Endothelial cell of umbilical vein (primary cell): ENCODE data around the gene GLRX5. TPM values are rescaled to one million over a fixed set of nuclear protein-coding genes. Genes with fewer than 3 reads are reported as not detected.

Experiments used
- BruUV-seq: library from RNA; stranded (reverse); fragments of 400-500 nt; replicated peaks from 2 replicates; lab custom pipeline; 2021; lab: Mats Ljungman, UMichigan
- CTCF ChIA-PET: fragments of 300-600, 350-600 bp; sonication (Branson Sonifier 250); formaldehyde crosslinking; loops from one replicate; lab custom pipeline; 2021; ENCODE audit warnings: antibody characterized with exemption, inconsistent platforms; lab: Charles Lee
- POLR2A ChIA-PET: fragments of 300-600, 350-600 bp; sonication (Branson Sonifier 250); formaldehyde crosslinking; loops from one replicate; lab custom pipeline; 2021; ENCODE audit warnings: antibody characterized with exemption, inconsistent platforms; lab: Charles Lee
- DNase-seq: peaks from one replicate; pipeline ENCODE4 v3.0.0-alpha.2; 2011; ENCODE audit warnings: low read depth, low spot score
- FAIRE-seq: peaks from 2 replicates; lab custom pipeline; 2011; peaks lifted over from hg19 to GRCh38; lab: Jason Lieb, UNC
- H2AFZ ChIP-seq: 2 replicates; pipeline ENCODE4 v1.6.0; 2012; ENCODE audit warnings: low read depth, low read length, control low read depth, inconsistent platforms
- H3K27ac ChIP-seq: 2 replicates; pipeline ENCODE4 v1.5.1; 2011; ENCODE audit warnings: low read depth, mild to moderate bottlenecking, control low read depth, low read length, moderate library complexity; ENCODE audit not compliant: insufficient read depth
- H3K27me3 ChIP-seq, 2 experiments: 2 replicates each; pipeline versions ENCODE4 v1.6.0 to v1.6.1; 2011; ENCODE audit warnings: low read length in 2 of 2, mixed read lengths in 1 of 2; ENCODE audit not compliant: control insufficient read depth in 2 of 2, insufficient read depth in 2 of 2
- H3K36me3 ChIP-seq, 2 experiments: 2 replicates in 1 of 2; 3 replicates in 1 of 2; pipeline ENCODE4 v1.5.1; 2011; ENCODE audit warnings: low read length in 2 of 2, mild to moderate bottlenecking in 1 of 2, moderate library complexity in 1 of 2; ENCODE audit not compliant: control insufficient read depth in 2 of 2, insufficient read depth in 2 of 2; ENCODE audit errors: extremely low read depth in 1 of 2
- H3K4me1 ChIP-seq: 3 replicates; pipeline ENCODE4 v1.5.1; 2011; ENCODE audit warnings: mild to moderate bottlenecking, low read length; ENCODE audit not compliant: control insufficient read depth, insufficient read depth; ENCODE audit errors: extremely low read depth
- H3K4me2 ChIP-seq: 2 replicates; pipeline ENCODE4 v1.6.1; 2011; ENCODE audit warnings: low read length, control low read depth, mixed read lengths; ENCODE audit not compliant: insufficient read depth
- H3K4me3 ChIP-seq, 3 experiments: fragments of 200-600 bp in 1 of 3; sonication (generic), shearing (Covaris generic) in 1 of 3; replicated peaks in 1 of 3; 2 replicates each; pipeline ENCODE4 v1.5.1; 2011 to 2016; ENCODE audit warnings: control low read depth in 3 of 3, low read length in 3 of 3, mild to moderate bottlenecking in 2 of 3, inconsistent platforms in 1 of 3, low read depth in 1 of 3, moderate library complexity in 1 of 3; ENCODE audit not compliant: insufficient read depth in 1 of 3
- H3K79me2 ChIP-seq: 2 replicates; pipeline ENCODE4 v1.6.0; 2012; ENCODE audit warnings: low read length, inconsistent platforms; ENCODE audit not compliant: control insufficient read depth, insufficient read depth
- H3K9ac ChIP-seq: replicated peaks from 2 replicates; pipeline ENCODE3; 2011; ENCODE audit warnings: low read length, control low read depth; ENCODE audit not compliant: insufficient read depth; ENCODE audit errors: extremely low read depth
- H3K9me1 ChIP-seq: replicated peaks from 3 replicates; pipeline ENCODE4 v1.6.0; 2011; ENCODE audit warnings: mild to moderate bottlenecking, low read length; ENCODE audit not compliant: control insufficient read depth, insufficient read depth; ENCODE audit errors: extremely low read depth
- H3K9me3 ChIP-seq: replicated peaks from 2 replicates; pipeline ENCODE4 v1.5.1; 2012; ENCODE audit warnings: low read length, inconsistent platforms; ENCODE audit not compliant: control insufficient read depth, insufficient read depth
- H4K20me1 ChIP-seq: replicated peaks from 2 replicates; pipeline ENCODE3; 2011; ENCODE audit warnings: mild to moderate bottlenecking, low read length; ENCODE audit not compliant: control insufficient read depth, insufficient read depth; ENCODE audit errors: extremely low read depth
- FOS ChIP-seq: IDR thresholded peaks from 2 replicates; pipeline ENCODE4 v1.6.1; 2011; ENCODE audit warnings: mild to moderate bottlenecking, low read length, moderate library complexity, borderline replicate concordance; ENCODE audit not compliant: insufficient read depth
- GATA2 ChIP-seq: IDR thresholded peaks from 2 replicates; pipeline ENCODE4 v1.7.0; 2011; ENCODE audit warnings: low read depth, mild to moderate bottlenecking, moderate library complexity, mixed read lengths, low read length; ENCODE audit not compliant: insufficient read length, insufficient read depth
- JUN ChIP-seq: IDR thresholded peaks from 2 replicates; pipeline ENCODE4 v1.6.1; 2011; ENCODE audit warnings: borderline replicate concordance, low read depth; ENCODE audit not compliant: insufficient read length, insufficient read depth
- MYC ChIP-seq: IDR thresholded peaks from one replicate; pipeline ENCODE4 v1.6.1; 2011; ENCODE audit warnings: mild to moderate bottlenecking, low read depth, low read length
- POLR2A ChIP-seq: IDR thresholded peaks from 2 replicates; pipeline ENCODE4 v1.6.1; 2012; ENCODE audit warnings: low read depth, mild to moderate bottlenecking, control low read depth, low read length
- POLR2AphosphoS5 ChIP-seq: IDR thresholded peaks from 2 replicates; pipeline ENCODE4 v1.6.1; 2012; ENCODE audit warnings: low read depth, mild to moderate bottlenecking, control low read depth, low read length, moderate library complexity; ENCODE audit not compliant: insufficient read depth
- dilution Hi-C: fragments of 300-500 bp; cut with MboI; formaldehyde crosslinking; loops from one replicate; pipeline ENCODE4 v1.15.0; 2019; ENCODE audit warnings: low sequenced_read_pairs; ENCODE audit not compliant: extremely low pct_ligation_motif_present
- intact Hi-C: fragments of 100-400 bp; cut with micrococcal nuclease; formaldehyde crosslinking; loops from one replicate; pipeline ENCODE4 v1.10.0; 2022
- polyA plus RNA-seq, 4 experiments: library from polyadenylated mRNA; depleted of rRNA in 3 of 4; stranded (reverse) in 3 of 4; unstranded in 1 of 4; fragments of >200 nt; gene quantifications; 2 replicates each; pipeline versions ENCODE4 v1.2.1 to v1.2.3, GENCODE V29; 2011 to 2012; ENCODE audit warnings: missing spikeins in 1 of 4
- total RNA-seq: library from RNA; stranded (reverse); gene quantifications from 2 replicates; pipeline ENCODE4 v1.2.3, GENCODE V29; 2021
- TF ChIP-seq, protein P1 (sequence below), 2 donors: IDR thresholded peaks; 1 replicate in 1 of 2; 2 replicates in 1 of 2; pipeline ENCODE4 v1.5.1; 2011; ENCODE audit warnings: low read length in 2 of 2, mild to moderate bottlenecking in 2 of 2, moderate library complexity in 2 of 2, control low read depth in 1 of 2, inconsistent platforms in 1 of 2, low read depth in 1 of 2; ENCODE audit not compliant: insufficient read depth in 1 of 2; ENCODE audit errors: extremely low read depth in 1 of 2
- TF ChIP-seq, protein P2 (sequence below): IDR thresholded peaks from 2 replicates; pipeline ENCODE4 v1.6.1; 2011; ENCODE audit not compliant: insufficient read depth, insufficient read length

Gene GLRX5
- total and polyA plus RNA-seq, 2 donors (not counting 3 experiments of a cell fraction or from before 2014, with no cell fraction given), result 42.6 to 52.0 TPM

DNA sequence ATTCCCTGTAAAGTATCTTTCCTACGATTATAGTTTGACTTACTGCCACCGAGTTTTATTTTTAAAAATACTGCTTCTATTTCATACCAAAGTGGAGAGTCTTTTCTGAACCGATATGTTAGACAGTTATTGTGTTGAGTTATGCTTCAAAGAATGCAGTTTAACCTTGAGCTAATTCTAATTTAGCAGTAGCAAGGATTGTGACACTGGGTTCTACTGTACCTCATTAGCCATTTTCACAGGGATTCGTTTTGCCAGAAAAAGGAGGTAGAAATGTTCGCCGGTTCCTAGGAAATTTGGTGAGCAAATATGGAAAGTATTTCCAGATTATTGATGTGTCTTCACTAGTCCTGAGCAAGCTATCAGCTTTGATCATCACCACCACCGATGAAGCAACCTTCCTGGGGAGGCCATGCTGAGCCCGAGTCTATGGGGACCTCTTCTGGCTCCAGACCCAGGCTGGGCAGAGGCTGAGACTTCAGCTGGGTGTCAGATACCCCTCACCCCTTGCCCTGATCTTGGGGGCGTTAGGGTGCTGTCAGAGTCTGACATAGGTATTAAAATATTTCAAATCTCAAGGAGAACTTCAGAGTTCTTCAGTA, 13.6 kb downstream of the GLRX5 start:
- Histone ChIP-seq H3K27me3 (no peaks in the 10 kb centered on the region), H3K9ac (no peak overlapping the region), H3K27ac (peak overlapping the region; percentile 72), H2AFZ (no peak overlapping the region), H3K36me3 (no peaks in the 10 kb centered on the region), H3K9me3 (no peaks in the 10 kb centered on the region), H3K79me2 (peaks cover 6% of the 10 kb centered on the region), H3K4me1 (peaks cover 40% of the 10 kb centered on the region), H4K20me1 (no peaks in the 10 kb centered on the region), H3K4me2 (peak overlapping the region; percentile 61), H3K9me1 (no peaks in the 10 kb centered on the region), H3K4me3 (no peak overlapping the region)
- ChIA-PET CTCF (interaction anchor here (0.8 to 4.2 kb wide), 8 partner anchors 10 to 121 kb away, joined by 3 to 19 read pairs (median 6); no protein-coding TSS in a partner anchor), POLR2A (interaction anchor here (1.2 to 1.6 kb wide), 2 partner anchors 13 to 65 kb away, joined by 3 to 6 read pairs; partner anchors contain the start of gene GLRX5)
- DNase-seq, result peak; percentile 20
- peak; percentile 12 for FAIRE-seq
- intact Hi-C loops (no loop called here), dilution Hi-C loops (no loop called here)
- BruUV-seq, result no TSS peak
- TF ChIP-seq, protein P1, sequence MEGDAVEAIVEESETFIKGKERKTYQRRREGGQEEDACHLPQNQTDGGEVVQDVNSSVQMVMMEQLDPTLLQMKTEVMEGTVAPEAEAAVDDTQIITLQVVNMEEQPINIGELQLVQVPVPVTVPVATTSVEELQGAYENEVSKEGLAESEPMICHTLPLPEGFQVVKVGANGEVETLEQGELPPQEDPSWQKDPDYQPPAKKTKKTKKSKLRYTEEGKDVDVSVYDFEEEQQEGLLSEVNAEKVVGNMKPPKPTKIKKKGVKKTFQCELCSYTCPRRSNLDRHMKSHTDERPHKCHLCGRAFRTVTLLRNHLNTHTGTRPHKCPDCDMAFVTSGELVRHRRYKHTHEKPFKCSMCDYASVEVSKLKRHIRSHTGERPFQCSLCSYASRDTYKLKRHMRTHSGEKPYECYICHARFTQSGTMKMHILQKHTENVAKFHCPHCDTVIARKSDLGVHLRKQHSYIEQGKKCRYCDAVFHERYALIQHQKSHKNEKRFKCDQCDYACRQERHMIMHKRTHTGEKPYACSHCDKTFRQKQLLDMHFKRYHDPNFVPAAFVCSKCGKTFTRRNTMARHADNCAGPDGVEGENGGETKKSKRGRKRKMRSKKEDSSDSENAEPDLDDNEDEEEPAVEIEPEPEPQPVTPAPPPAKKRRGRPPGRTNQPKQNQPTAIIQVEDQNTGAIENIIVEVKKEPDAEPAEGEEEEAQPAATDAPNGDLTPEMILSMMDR (IDR thresholded peaks at IDR 0.05; ENCODE audit: extremely low read depth in 1 of 2, insufficient read depth in 1 of 2, low read depth in 1 of 2, low read length in 2 of 2), result no peak
- TF ChIP-seq POLR2A (no peak), JUN (no peak), FOS (no peak), POLR2AphosphoS5 (no peak), MYC (no peak), GATA2 (no peak)
- TF ChIP-seq, protein P2, sequence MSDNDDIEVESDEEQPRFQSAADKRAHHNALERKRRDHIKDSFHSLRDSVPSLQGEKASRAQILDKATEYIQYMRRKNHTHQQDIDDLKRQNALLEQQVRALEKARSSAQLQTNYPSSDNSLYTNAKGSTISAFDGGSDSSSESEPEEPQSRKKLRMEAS, result no peak
